NCI-H82 (cell line): ENCODE data around the gene CYP11A1.

Source experiments
- DNase-seq: peaks from one replicate; lab custom pipeline; 2025; lab: John Stamatoyannopoulos, UW

Gene CYP11A1

GRCh38 chr15:74347757-74348250, 19.6 kb downstream of the CYP11A1 start:
- no peak for DNase-seq

GRCh38 chr15:74345051-74345450, 22.4 kb downstream of the CYP11A1 start:
- DNase-seq: no peak

- DNase-seq: no peak
These were observed 23.7 kb downstream of the CYP11A1 start for GRCh38 chr15:74343797-74344127.

GRCh38 chr15:74343127-74343796, 24.2 kb downstream of the CYP11A1 start:
- DNase-seq: no peak

GRCh38 chr15:74340150-74340549, 27.3 kb downstream of the CYP11A1 start:
- no peak for DNase-seq

- DNase-seq: no peak
These were observed 28.1 kb downstream of the CYP11A1 start for GRCh38 chr15:74339371-74339770.

GRCh38 chr15:74338676-74339075, 28.8 kb downstream of the CYP11A1 start:
- DNase-seq: no peak

- no peak for DNase-seq
These were observed 29.7 kb downstream of the CYP11A1 start for GRCh38 chr15:74337607-74338211.

GRCh38 chr15:74337146-74337545, 30.3 kb downstream of the CYP11A1 start:
- DNase-seq: no peak

GRCh38 chr15:74336061-74337005, 31.1 kb downstream of the CYP11A1 start:
- no peak for DNase-seq

- DNase-seq: no peak
These were observed 32.0 kb downstream of the CYP11A1 start for GRCh38 chr15:74335396-74335795.

- no peak for DNase-seq
These were observed 33.3 kb downstream of the CYP11A1 start for GRCh38 chr15:74334127-74334526.

GRCh38 chr15:74333662-74334061, 33.8 kb downstream of the CYP11A1 start:
- no peak for DNase-seq

GRCh38 chr15:74333093-74333492, 34.4 kb downstream of the CYP11A1 start:
- DNase-seq: no peak

GRCh38 chr15:74332611-74333010, 34.8 kb downstream of the CYP11A1 start:
- no peak for DNase-seq

- no peak for DNase-seq
These were observed 35.4 kb downstream of the CYP11A1 start for GRCh38 chr15:74332011-74332410.

GRCh38 chr15:74330861-74331408, 36.5 kb downstream of the CYP11A1 start:
- DNase-seq: no peak

- no peak for DNase-seq
These were observed 39.0 kb downstream of the CYP11A1 start for GRCh38 chr15:74328331-74329056.

GRCh38 chr15:74327756-74328155, 39.7 kb downstream of the CYP11A1 start:
- no peak for DNase-seq

- DNase-seq: no peak
These were observed 40.7 kb downstream of the CYP11A1 start for GRCh38 chr15:74326746-74327145.

- DNase-seq: no peak
These were observed 42.7 kb downstream of the CYP11A1 start for GRCh38 chr15:74324714-74325113.
